GM18505 (cell line): ENCODE results near the gene TGM3.

Experiments
- ATAC-seq: cut with Tn5 transposase; IDR thresholded peaks from one replicate; pipeline ENCODE4 v1.9.1; 2021; ENCODE audit not compliant: unreplicated experiment
- POLR2A ChIP-seq: IDR thresholded peaks from 4 replicates; pipeline ENCODE4 v1.6.1; 2011; ENCODE audit warnings: borderline replicate concordance; ENCODE audit not compliant: insufficient read depth, insufficient read length; ENCODE audit errors: extremely low read depth

Gene TGM3

GRCh38 chr20:2374346-2375125 is 78.7 kb downstream of the TGM3 start:
- no peak for ATAC-seq
- no peak for TF ChIP-seq POLR2A

GRCh38 chr20:2378893-2379292 is 83.1 kb downstream of the TGM3 start:
- TF ChIP-seq POLR2A = no peak
- no peak for ATAC-seq

GRCh38 chr20:2379511-2380229 is 83.9 kb downstream of the TGM3 start:
- no peak for ATAC-seq
- TF ChIP-seq POLR2A = no peak

GRCh38 chr20:2380601-2381000 is 84.8 kb downstream of the TGM3 start, which contains the start of gene TGM6:
Gene TGM6 (plus strand): TSS chr20:2380901. CDS start chr20:2380969, 68 bp downstream.
- no peak for ATAC-seq
- TF ChIP-seq POLR2A = no peak

- TF ChIP-seq POLR2A = no peak
Measured at GRCh38 chr20:2381303-2381702, 85.5 kb downstream of the TGM3 start.

GRCh38 chr20:2382833-2383232 is 87.0 kb downstream of the TGM3 start:
- no peak for ATAC-seq
- TF ChIP-seq POLR2A = no peak

More at GRCh38 chr20:2381303-2381702, 85.5 kb downstream of the TGM3 start:
- no peak for ATAC-seq

- no peak for TF ChIP-seq POLR2A
- no peak for ATAC-seq
Measured at GRCh38 chr20:2385026-2385425, 89.2 kb downstream of the TGM3 start.

GRCh38 chr20:2385496-2385895 is 89.7 kb downstream of the TGM3 start:
- no peak for ATAC-seq
- TF ChIP-seq POLR2A = no peak

- no peak for TF ChIP-seq POLR2A
- no peak for ATAC-seq
Measured at GRCh38 chr20:2386516-2387179, 90.8 kb downstream of the TGM3 start.

- no peak for ATAC-seq
- TF ChIP-seq POLR2A = no peak
Measured at GRCh38 chr20:2387180-2387577, 91.4 kb downstream of the TGM3 start.

- no peak for TF ChIP-seq POLR2A
- ATAC-seq = no peak
Measured at GRCh38 chr20:2387580-2387979, 91.8 kb downstream of the TGM3 start.
